Measurements from ENCODE around the gene ANGPTL5. TPM values are rescaled to one million over a fixed set of nuclear protein-coding genes. Genes with fewer than 3 reads are reported as not detected.

The ANGPTL5 gene
- total RNA-seq, 1 donor = not detected

DNA sequence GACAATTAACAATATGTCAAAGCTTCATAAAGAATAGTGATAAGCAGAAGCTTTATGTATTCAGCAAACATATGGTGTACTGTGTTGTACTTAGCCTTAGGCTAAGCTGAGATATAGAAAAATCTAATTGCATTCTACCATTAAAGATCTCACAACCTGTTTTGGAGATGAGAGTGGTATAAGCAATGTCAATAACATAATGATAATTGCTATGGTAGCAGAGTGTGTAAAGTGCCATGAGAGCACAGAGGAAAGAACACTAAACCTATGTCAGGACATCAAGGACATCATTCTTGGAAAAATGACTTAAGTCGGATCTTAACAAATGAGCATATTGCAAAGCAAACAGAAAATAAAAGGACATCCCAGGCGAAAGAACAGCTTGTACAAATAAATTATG, 28.6 kb upstream of the ANGPTL5 start:
- no peak overlapping the region for H3K4me3 ChIP-seq (ENCODE audit: low read depth, low read length)
- DNase-seq (ENCODE audit: low read depth) = no peak
- TF ChIP-seq, protein P1, sequence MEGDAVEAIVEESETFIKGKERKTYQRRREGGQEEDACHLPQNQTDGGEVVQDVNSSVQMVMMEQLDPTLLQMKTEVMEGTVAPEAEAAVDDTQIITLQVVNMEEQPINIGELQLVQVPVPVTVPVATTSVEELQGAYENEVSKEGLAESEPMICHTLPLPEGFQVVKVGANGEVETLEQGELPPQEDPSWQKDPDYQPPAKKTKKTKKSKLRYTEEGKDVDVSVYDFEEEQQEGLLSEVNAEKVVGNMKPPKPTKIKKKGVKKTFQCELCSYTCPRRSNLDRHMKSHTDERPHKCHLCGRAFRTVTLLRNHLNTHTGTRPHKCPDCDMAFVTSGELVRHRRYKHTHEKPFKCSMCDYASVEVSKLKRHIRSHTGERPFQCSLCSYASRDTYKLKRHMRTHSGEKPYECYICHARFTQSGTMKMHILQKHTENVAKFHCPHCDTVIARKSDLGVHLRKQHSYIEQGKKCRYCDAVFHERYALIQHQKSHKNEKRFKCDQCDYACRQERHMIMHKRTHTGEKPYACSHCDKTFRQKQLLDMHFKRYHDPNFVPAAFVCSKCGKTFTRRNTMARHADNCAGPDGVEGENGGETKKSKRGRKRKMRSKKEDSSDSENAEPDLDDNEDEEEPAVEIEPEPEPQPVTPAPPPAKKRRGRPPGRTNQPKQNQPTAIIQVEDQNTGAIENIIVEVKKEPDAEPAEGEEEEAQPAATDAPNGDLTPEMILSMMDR (IDR thresholded peaks at IDR 0.05; ENCODE audit: insufficient read depth, low read depth, low read length) = no peak

- H3K4me3 ChIP-seq (ENCODE audit: low read depth, low read length) = no peak overlapping the region
- no peak for DNase-seq (ENCODE audit: low read depth)
- TF ChIP-seq, protein P1 (IDR thresholded peaks at IDR 0.05; ENCODE audit: insufficient read depth, low read depth, low read length) = no peak
Observed at GRCh38 chr11:101940901-101941520, 24.7 kb upstream of the ANGPTL5 start.

GRCh38 chr11:101931692-101932091, 15.4 kb upstream of the ANGPTL5 start:
- TF ChIP-seq, protein P1 (IDR thresholded peaks at IDR 0.05; ENCODE audit: insufficient read depth, low read depth, low read length) = no peak
- no peak for DNase-seq (ENCODE audit: low read depth)
- H3K4me3 ChIP-seq (ENCODE audit: low read depth, low read length) = no peak overlapping the region

GRCh38 chr11:101929294-101929915, 13.1 kb upstream of the ANGPTL5 start:
- TF ChIP-seq, protein P1 (IDR thresholded peaks at IDR 0.05; ENCODE audit: insufficient read depth, low read depth, low read length) = no peak
- DNase-seq (ENCODE audit: low read depth) = no peak
- H3K4me3 ChIP-seq (ENCODE audit: low read depth, low read length) = no peak overlapping the region

DNA sequence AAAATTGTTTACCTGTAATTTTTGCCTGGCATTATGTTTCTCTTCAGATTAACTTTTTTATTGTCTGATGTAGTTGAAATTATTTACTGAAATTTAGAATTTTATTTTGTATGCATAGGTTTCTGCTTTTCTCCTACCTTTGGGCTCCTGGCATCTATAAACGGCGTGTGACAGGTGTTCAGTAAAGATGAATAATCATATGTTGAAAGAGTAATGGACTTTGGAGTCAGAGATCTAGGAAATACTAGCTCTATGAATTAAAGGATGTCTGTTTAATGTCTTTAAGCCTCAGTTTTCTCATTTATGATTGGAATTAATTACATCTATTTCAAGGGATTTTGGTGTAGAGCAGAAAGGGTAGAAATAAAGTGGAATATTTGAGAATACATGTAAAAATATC, 7.2 kb upstream of the ANGPTL5 start:
- DNase-seq (ENCODE audit: low read depth) = no peak
- no peak overlapping the region for H3K4me3 ChIP-seq (ENCODE audit: low read depth, low read length)
- TF ChIP-seq, protein P1 (IDR thresholded peaks at IDR 0.05; ENCODE audit: insufficient read depth, low read depth, low read length) = no peak

DNA sequence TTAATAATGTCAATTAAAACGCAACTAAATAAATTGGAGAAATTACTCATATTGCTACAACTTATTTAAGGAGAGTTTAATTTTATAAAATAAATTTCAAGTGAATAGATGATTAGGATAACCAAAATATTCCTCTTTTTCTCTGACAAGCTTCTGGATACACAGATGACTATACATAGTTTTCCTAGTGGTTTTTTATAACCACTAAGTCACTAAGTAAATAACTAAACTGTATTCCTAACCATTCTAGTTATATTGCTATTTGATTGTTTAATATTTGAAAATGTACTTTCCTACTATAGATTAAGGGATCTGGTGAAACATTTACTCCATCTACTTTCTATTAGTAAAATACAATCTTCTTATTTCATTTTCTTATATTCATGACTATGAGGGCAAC, 4.7 kb upstream of the ANGPTL5 start:
- no peak overlapping the region for H3K4me3 ChIP-seq (ENCODE audit: low read depth, low read length)
- TF ChIP-seq, protein P1 (IDR thresholded peaks at IDR 0.05; ENCODE audit: insufficient read depth, low read depth, low read length) = no peak
- DNase-seq (ENCODE audit: low read depth) = no peak

Measured in fibroblast of villous mesenchyme (primary cell).